SJCRH30 (cell line): ENCODE measurements around the gene STX4. TPM values are rescaled to one million over a fixed set of nuclear protein-coding genes. Genes with fewer than 3 reads are reported as not detected.

Experiments used
- DNase-seq, 2 experiments: peaks; one replicate each; pipeline ENCODE4 v3.0.0-alpha.2; 2015 to 2020
- H3K27ac ChIP-seq: fragments of 250-450 bp; sonication (Bioruptor Pico); 2 replicates; pipeline ENCODE4 v1.5.1; 2020; ENCODE audit warnings: mild to moderate bottlenecking, moderate library complexity
- H3K27me3 ChIP-seq: fragments of 250-450 bp; sonication (Bioruptor Pico); 2 replicates; pipeline ENCODE4 v1.5.1; 2020; ENCODE audit warnings: mild to moderate bottlenecking, moderate library complexity
- H3K36me3 ChIP-seq: fragments of 250-450 bp; sonication (Bioruptor Pico); 2 replicates; pipeline ENCODE4 v1.5.1; 2020; ENCODE audit warnings: mild to moderate bottlenecking, moderate library complexity
- H3K4me1 ChIP-seq: fragments of 250-450 bp; sonication (Bioruptor Pico); 2 replicates; pipeline ENCODE4 v1.5.1; 2020; ENCODE audit warnings: mild to moderate bottlenecking, moderate library complexity
- H3K4me3 ChIP-seq: fragments of 250-450 bp; sonication (Bioruptor Pico); 2 replicates; pipeline ENCODE4 v1.5.1; 2020; ENCODE audit warnings: mild to moderate bottlenecking, moderate library complexity
- H3K9me3 ChIP-seq: fragments of 250-450 bp; sonication (Bioruptor Pico); replicated peaks from 2 replicates; pipeline ENCODE4 v1.5.1; 2020; ENCODE audit warnings: mild to moderate bottlenecking, moderate library complexity
- total RNA-seq: library from RNA; depleted of rRNA; stranded (reverse); fragments of >200 nt; shearing (Covaris generic); gene quantifications from 2 replicates; pipeline ENCODE4 v1.2.3, GENCODE V29; 2014

The STX4 gene
- total RNA-seq, 1 experiment from 2014 or later, result 23.9 TPM

- Histone ChIP-seq H3K27ac (no peak overlapping the region), H3K27me3 (no peaks in the 10 kb centered on the region), H3K9me3 (no peaks in the 10 kb centered on the region), H3K4me1 (no peaks in the 10 kb centered on the region; the same call in none of the 2 replicates), H3K36me3 (peaks cover 46% of the 10 kb centered on the region), H3K4me3 (no peak overlapping the region)
- no peak for DNase-seq
Observed at GRCh38 chr16:31078597-31079341, 45.4 kb downstream of the STX4 start.

GRCh38 chr16:31079342-31079944 lies 46.1 kb downstream of the STX4 start:
- H3K27me3 ChIP-seq, result no peaks in the 10 kb centered on the region
- H3K27ac ChIP-seq, result no peak overlapping the region
- H3K9me3 ChIP-seq, result no peaks in the 10 kb centered on the region
- H3K4me1 ChIP-seq, result peaks cover 7% of the 10 kb centered on the region
- no peak overlapping the region for H3K4me3 ChIP-seq
- peaks cover 49% of the 10 kb centered on the region for H3K36me3 ChIP-seq
- DNase-seq, result no peak

- no peaks in the 10 kb centered on the region for H3K27me3 ChIP-seq
- no peak overlapping the region for H3K4me3 ChIP-seq
- DNase-seq, result no peak
- H3K27ac ChIP-seq, result no peak overlapping the region
- no peaks in the 10 kb centered on the region for H3K9me3 ChIP-seq
- H3K4me1 ChIP-seq, result peaks cover 14% of the 10 kb centered on the region
- peaks cover 49% of the 10 kb centered on the region for H3K36me3 ChIP-seq
Observed at GRCh38 chr16:31080035-31080629, 46.8 kb downstream of the STX4 start.

DNA sequence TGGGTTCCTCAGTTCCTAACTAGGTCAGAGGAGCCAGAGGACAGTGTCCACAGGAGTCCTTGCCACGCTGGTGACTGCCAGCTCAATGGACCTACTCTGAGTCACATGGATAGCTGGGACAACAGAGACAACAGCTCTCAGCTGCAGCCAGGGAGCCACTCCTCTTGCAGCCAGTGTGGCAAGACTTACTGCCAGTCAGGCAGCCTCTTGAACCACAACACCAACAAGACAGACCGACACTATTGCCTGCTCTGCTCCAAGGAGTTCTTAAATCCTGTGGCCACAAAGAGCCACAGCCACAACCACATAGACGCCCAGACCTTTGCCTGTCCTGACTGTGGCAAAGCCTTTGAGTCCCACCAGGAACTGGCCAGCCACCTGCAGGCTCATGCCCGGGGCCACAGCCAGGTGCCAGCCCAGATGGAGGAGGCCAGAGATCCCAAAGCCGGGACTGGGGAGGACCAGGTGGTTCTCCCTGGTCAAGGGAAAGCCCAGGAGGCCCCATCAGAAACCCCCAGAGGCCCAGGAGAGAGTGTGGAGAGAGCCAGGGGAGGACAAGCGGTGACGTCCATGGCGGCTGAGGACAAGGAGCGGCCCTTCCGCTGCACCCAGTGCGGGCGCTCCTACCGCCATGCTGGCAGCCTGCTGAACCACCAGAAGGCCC lies 47.5 kb downstream of the STX4 start:
- Histone ChIP-seq H3K27ac (no peak overlapping the region), H3K4me1 (peaks cover 20% of the 10 kb centered on the region), H3K4me3 (no peak overlapping the region), H3K27me3 (no peaks in the 10 kb centered on the region), H3K9me3 (no peaks in the 10 kb centered on the region), H3K36me3 (peaks cover 49% of the 10 kb centered on the region)
- DNase-seq, result no peak

DNA sequence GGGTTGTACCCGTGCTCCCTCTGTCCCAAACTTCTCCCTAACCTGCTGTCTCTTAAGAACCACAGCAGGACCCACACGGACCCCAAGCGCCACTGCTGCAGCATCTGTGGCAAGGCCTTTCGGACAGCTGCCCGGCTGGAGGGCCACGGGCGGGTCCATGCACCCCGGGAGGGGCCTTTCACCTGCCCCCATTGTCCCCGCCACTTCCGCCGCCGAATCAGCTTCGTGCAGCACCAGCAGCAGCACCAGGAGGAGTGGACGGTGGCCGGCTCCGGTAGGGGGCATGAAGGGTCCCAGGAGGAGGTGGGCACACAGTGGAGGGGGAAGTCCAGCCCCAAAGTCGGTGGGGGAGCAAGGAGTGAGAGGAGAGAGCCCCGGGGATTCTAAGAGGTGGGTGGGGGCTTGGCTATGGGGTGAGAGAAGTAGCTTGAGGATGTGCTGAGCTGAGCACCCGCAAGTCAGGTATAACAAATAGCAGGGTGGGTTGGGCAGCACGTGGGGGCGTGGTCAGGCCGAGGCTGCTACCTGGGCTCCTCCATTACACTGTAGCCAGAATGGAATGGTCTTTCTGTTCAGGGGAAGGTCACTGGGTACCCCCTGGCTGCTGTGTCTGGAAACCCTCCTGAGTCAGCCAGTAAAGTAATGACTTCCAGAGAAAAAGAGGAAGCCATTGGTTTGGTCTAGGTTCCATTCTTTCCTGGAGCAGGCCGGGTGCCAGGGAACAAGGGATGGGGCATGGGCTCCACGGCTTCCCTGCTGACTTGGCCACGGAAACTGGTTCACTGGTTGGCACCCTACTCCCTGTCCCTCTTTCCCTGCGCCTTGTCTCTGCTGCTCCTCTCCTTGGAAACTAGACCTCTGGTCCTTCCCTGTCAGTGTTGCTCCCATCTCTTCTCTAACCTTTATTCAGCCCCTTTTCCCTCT lies 48.3 kb downstream of the STX4 start:
- DNase-seq, result no peak
- H3K4me3 ChIP-seq, result no peak overlapping the region
- no peaks in the 10 kb centered on the region for H3K9me3 ChIP-seq
- peaks cover 28% of the 10 kb centered on the region for H3K4me1 ChIP-seq
- H3K27ac ChIP-seq, result no peak overlapping the region
- peaks cover 48% of the 10 kb centered on the region for H3K36me3 ChIP-seq
- no peaks in the 10 kb centered on the region for H3K27me3 ChIP-seq

DNA sequence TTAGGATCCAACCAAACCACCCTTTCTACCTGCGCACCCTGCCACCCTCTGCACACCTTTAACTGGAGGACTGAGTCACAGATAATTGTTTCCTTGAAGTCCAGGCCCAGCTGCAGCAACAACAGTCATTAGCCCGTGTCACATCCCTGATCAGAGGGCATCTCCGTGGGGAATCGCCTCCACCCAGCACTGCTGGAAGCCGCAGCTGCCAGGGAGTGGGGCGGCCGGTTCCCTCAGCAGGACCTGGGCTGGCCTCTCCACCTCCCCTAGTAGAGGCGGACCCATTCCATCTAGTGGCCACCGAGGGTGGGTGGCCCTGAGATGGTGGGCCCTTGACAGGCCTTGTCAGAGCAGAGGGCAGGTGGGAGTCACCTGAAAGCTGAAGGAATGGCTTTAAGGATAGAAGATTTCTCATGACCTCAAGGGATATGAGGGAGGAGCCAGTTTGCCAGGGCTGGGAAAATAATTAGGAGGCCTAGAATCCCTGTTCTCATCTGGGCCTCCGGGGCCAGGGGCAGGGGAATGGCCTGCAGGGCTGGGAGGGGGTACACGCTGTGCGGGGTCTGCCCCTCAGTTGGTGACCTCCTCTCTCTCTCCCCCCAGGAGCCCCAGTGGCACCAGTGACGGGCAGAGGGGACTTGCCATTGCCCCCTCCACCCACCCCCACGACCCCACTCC lies 49.1 kb downstream of the STX4 start:
- Histone ChIP-seq H3K9me3 (no peaks in the 10 kb centered on the region), H3K27ac (no peak overlapping the region), H3K36me3 (peaks cover 40% of the 10 kb centered on the region), H3K27me3 (no peaks in the 10 kb centered on the region), H3K4me3 (no peak overlapping the region), H3K4me1 (peaks cover 36% of the 10 kb centered on the region)
- DNase-seq, result no peak

GRCh38 chr16:31083081-31083480 lies 49.7 kb downstream of the STX4 start:
- no peaks in the 10 kb centered on the region for H3K9me3 ChIP-seq
- no peak overlapping the region for H3K27ac ChIP-seq
- DNase-seq, result no peak
- H3K36me3 ChIP-seq, result peaks cover 34% of the 10 kb centered on the region
- H3K4me3 ChIP-seq, result no peak overlapping the region
- H3K4me1 ChIP-seq, result peaks cover 41% of the 10 kb centered on the region
- no peaks in the 10 kb centered on the region for H3K27me3 ChIP-seq

GRCh38 chr16:31083556-31083955 lies 50.2 kb downstream of the STX4 start:
- DNase-seq, result no peak
- H3K4me3 ChIP-seq, result no peak overlapping the region
- peaks cover 30% of the 10 kb centered on the region for H3K36me3 ChIP-seq
- H3K27ac ChIP-seq, result no peak overlapping the region
- H3K9me3 ChIP-seq, result no peaks in the 10 kb centered on the region
- H3K4me1 ChIP-seq, result peaks cover 45% of the 10 kb centered on the region
- H3K27me3 ChIP-seq, result no peaks in the 10 kb centered on the region

DNA sequence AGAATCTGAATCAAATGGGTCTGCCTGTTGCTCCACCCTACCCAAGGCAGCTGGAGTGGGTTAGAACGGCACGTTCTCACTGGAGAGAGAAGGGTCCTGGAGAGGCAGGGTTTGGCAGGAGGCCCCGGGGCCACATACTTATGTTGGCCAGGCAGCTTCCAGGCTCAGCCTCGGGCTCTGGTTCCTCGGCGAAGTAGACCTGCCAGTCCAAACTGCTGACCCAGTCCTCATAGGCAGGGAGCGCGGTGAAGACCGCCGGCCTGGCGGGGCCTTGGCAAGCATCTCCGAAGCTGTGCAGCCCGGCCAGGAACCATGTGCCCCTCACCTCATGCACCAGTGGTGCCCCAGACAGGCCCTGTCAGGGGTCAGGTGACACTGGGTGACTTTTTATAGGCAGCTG lies 50.6 kb downstream of the STX4 start:
- DNase-seq, result no peak
- Histone ChIP-seq H3K36me3 (peaks cover 25% of the 10 kb centered on the region), H3K4me1 (peaks cover 49% of the 10 kb centered on the region), H3K9me3 (no peaks in the 10 kb centered on the region), H3K27ac (no peak overlapping the region), H3K27me3 (no peaks in the 10 kb centered on the region), H3K4me3 (no peak overlapping the region)

DNA sequence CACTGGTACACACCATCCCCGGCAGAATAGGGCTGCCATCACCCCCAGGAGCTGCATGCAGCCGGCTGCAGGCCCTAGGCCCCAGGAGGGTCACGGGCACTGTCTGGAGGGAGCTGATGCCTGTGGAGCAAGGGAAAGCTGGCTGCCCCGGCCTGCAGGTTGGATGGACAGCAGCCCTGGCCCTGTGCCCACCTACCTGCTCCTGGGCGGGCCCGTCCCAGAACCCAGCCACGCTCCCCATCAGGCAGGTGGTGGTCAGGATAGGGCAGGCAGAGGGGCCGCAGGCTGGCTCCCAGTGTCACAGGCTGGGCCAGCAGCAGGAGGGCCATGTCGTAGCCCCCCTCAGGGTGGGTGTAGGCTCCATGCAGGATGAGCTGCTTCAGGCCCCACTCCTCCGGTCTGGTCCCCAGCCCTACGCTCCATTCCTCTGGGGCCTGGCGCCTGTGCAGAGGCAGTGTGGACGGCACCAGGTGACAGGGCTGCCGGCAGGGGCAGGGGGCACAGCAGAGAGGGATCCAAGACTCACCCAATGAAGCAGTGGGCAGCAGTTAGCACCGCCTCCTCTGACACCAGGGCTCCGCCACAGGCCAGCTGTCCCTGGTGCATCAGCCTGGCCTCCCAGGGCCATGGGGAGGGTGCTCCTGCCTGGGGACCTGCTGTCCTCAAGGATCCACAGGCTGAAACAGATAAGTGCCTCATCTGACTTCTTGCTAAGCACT lies 51.4 kb downstream of the STX4 start:
- H3K4me1 ChIP-seq, result peaks cover 49% of the 10 kb centered on the region
- H3K4me3 ChIP-seq, result peak overlapping the region; percentile 33
- H3K9me3 ChIP-seq, result no peaks in the 10 kb centered on the region
- no peaks in the 10 kb centered on the region for H3K27me3 ChIP-seq
- peaks cover 18% of the 10 kb centered on the region for H3K36me3 ChIP-seq
- peak overlapping the region; percentile 76 for H3K27ac ChIP-seq
- DNase-seq, result peak; percentile 78 to 80

DNA sequence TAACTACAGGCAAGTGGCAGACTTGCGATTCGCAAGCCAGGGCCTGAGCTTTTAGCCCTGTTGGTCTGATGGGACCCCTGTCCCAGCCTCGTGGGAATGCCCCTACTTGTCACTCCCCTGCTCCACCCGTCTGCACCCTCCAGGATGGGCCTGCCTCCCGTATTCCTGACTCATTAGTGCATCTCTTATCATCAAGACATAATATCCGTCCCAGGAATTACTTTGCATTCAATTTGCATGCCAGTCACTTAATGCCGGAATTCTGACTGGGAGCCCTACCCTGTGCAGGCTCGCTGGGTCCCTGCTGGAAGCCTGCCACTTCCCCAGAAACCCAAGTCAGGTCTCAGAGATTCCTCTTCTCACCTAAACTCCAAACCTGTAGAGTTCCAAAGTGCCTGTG lies 52.1 kb downstream of the STX4 start:
- peaks cover 49% of the 10 kb centered on the region for H3K4me1 ChIP-seq
- no peaks in the 10 kb centered on the region for H3K9me3 ChIP-seq
- peak overlapping the region; percentile 76 for H3K27ac ChIP-seq
- H3K27me3 ChIP-seq, result no peaks in the 10 kb centered on the region
- H3K36me3 ChIP-seq, result peaks cover 11% of the 10 kb centered on the region
- H3K4me3 ChIP-seq, result peak overlapping the region; percentile 33
- no peak for DNase-seq

DNA sequence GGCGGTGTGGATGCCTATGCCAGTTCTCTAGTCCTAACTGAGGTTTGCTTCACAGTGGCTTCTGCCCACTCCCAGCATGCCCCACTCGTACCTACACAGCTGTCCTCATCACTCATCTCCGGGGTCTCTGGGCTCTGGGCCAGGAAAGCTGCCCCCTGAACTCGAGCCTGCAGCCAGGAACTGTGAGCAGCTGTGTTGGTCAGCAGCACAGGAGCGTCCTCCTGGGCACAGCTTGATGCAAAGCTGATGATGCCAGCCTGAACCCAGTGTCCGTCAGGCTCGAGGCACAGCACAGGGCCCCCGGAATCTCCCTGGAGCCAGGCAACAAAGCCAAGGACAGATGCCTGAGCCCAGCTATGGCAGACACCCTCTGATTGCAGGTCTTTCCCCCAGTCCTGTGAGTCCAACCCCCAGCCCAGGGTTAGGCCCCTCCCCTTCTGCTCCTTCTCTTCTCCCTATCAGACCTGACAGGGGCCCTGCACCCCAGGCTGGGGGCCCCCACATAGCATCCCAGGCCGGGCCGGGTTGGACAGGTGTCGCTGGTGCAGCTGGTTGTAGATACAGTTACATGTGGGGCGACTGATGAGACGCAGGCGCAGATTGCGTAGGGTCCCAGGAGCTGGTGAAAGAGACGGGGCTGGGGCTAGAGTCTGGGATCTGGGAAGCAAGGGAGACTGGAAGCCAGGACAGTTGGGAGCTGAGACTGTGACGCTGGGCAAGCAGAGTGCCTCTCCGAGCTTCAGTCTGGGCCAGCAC lies 52.7 kb downstream of the STX4 start:
- peaks cover 11% of the 10 kb centered on the region for H3K36me3 ChIP-seq
- peak overlapping the region; percentile 33 for H3K4me3 ChIP-seq
- no peaks in the 10 kb centered on the region for H3K27me3 ChIP-seq
- H3K27ac ChIP-seq, result peak overlapping the region; percentile 76
- peak; percentile 94 to 96 for DNase-seq
- peaks cover 49% of the 10 kb centered on the region for H3K4me1 ChIP-seq
- H3K9me3 ChIP-seq, result no peaks in the 10 kb centered on the region

- Histone ChIP-seq H3K27me3 (no peaks in the 10 kb centered on the region), H3K27ac (peak overlapping the region; percentile 76), H3K9me3 (no peaks in the 10 kb centered on the region), H3K4me1 (peaks cover 49% of the 10 kb centered on the region), H3K36me3 (peaks cover 14% of the 10 kb centered on the region), H3K4me3 (peak overlapping the region; percentile 33; the same call in 1 of the 2 replicates)
- no peak for DNase-seq
Observed at GRCh38 chr16:31086629-31086906, 53.2 kb downstream of the STX4 start.
